ENCODE results near the gene PRICKLE1. TPM values are rescaled to one million over a fixed set of nuclear protein-coding genes. Genes with fewer than 3 reads are reported as not detected.

Gene PRICKLE1
- total RNA-seq, 2 donors from 2014 or later, result 3.6 to 4.7 TPM

DNA sequence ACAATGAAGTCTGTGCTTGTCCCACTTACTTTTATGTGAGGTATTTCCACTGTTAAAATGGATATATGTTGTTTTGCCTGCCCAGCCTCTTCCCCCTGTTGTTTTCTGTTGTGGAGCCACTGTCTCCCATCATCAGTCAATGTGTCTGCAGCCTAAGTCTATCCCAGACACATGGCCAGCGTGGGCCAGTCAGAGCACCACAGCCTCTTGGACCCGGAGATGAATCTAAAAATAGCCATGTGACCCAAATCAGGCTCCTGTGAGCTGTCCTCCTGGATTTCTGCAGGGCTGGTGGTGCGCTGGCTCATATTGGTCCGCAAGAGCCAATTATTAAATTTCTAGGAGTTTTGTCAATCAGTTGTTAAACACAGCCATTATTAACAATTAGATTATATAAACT lies 44.0 kb upstream of the PRICKLE1 start:
- Histone ChIP-seq H3K4me3 (no peak overlapping the region), H3K9me3 (no peaks in the 10 kb centered on the region), H3K36me3 (replicated peaks in 1 of 2; ENCODE audit: insufficient read depth in 1 of 2, low read depth in 2 of 2) (no peaks in the 10 kb centered on the region), H3K27ac (no peak overlapping the region), H3K27me3 (no peaks in the 10 kb centered on the region), H3K4me1 (no peaks in the 10 kb centered on the region)
- TF ChIP-seq, protein P1, sequence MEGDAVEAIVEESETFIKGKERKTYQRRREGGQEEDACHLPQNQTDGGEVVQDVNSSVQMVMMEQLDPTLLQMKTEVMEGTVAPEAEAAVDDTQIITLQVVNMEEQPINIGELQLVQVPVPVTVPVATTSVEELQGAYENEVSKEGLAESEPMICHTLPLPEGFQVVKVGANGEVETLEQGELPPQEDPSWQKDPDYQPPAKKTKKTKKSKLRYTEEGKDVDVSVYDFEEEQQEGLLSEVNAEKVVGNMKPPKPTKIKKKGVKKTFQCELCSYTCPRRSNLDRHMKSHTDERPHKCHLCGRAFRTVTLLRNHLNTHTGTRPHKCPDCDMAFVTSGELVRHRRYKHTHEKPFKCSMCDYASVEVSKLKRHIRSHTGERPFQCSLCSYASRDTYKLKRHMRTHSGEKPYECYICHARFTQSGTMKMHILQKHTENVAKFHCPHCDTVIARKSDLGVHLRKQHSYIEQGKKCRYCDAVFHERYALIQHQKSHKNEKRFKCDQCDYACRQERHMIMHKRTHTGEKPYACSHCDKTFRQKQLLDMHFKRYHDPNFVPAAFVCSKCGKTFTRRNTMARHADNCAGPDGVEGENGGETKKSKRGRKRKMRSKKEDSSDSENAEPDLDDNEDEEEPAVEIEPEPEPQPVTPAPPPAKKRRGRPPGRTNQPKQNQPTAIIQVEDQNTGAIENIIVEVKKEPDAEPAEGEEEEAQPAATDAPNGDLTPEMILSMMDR (IDR thresholded peaks at IDR 0.05), result no peak
- TF ChIP-seq POLR2A (IDR thresholded peaks at IDR 0.05), result no peak
- DNase-seq (no peak), ATAC-seq (no peak)
- intact Hi-C loops (cut with DNase I), result no loop called here
- WGBS, 2 donors, result 69 to 76% methylated on average over 4 of the region's 4 CpGs

DNA sequence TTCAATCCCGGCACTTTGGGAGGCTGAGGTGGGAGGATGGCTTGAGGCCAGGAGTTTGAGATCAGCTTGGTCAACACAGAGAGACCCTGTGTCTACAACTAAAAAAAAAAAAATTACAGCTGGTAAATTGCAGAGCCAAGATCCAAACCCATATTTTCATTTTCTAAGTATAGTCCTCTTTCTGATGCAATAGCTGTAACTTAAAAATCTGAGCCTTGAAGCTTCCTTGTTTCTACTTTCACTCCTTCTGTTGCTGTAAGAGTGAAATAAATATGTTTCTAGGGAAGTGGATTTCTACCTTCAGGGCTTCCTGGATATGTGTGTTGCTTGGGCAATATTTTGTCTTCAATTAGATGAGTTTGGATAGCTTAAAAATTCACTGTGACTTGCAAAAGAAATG lies 42.0 kb upstream of the PRICKLE1 start:
- H3K36me3 ChIP-seq (replicated peaks in 1 of 2; ENCODE audit: insufficient read depth in 1 of 2, low read depth in 2 of 2), result no peaks in the 10 kb centered on the region
- intact Hi-C loops (cut with DNase I), result no loop called here
- WGBS, 2 donors, result 75 to 93% methylated on average over 1 of the region's 1 CpG
- H3K4me3 ChIP-seq, result no peak overlapping the region
- no peaks in the 10 kb centered on the region for H3K27me3 ChIP-seq
- no peak for ATAC-seq
- no peak overlapping the region for H3K27ac ChIP-seq
- no peak for DNase-seq
- H3K4me1 ChIP-seq, result no peaks in the 10 kb centered on the region
- no peaks in the 10 kb centered on the region for H3K9me3 ChIP-seq
- TF ChIP-seq, protein P1 (IDR thresholded peaks at IDR 0.05), result no peak
- no peak for TF ChIP-seq POLR2A (IDR thresholded peaks at IDR 0.05)

DNA sequence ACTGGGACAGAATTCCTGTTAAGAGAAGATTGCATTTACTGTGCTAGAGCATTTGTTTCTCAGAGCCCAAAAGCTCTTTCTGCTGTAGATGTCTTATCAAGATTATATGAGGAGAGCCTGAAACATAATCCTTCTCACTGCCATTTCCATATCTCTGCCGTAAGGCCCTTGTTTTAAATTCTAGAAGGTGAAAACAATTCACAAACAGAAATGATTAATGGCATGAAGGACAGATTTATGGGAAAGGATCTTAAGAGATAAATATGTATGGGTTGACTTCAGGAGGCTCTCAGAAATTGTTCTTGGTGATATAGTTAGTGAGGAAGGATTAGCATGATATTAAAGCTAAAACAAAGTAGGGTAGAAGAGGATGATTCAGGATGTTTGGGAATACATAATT lies 40.8 kb upstream of the PRICKLE1 start:
- WGBS, 2 donors, result 53 to 71% methylated on average over 1 of the region's 1 CpG

DNA sequence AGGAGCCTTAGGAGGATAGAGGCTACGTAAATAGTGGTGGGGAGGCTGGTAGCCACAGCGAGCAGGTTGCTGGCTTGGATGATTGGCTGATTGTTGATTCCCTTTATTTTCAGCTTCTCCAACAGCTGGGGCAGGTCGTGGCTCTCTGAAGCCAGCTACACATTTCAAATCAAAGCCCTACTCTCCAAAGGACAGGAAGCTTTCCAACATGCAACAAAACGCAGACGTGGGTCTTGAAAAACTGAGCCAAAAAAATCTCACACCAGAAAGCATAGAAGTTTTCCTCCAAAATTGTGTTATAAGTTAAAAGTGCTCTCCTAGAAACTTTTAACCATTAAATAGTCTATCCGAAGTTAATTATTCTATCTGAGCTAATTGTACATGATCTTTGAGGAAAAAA lies 37.6 kb upstream of the PRICKLE1 start:
- Histone ChIP-seq H3K27me3 (no peaks in the 10 kb centered on the region), H3K9me3 (no peaks in the 10 kb centered on the region), H3K36me3 (replicated peaks in 1 of 2; ENCODE audit: insufficient read depth in 1 of 2, low read depth in 2 of 2) (no peaks in the 10 kb centered on the region), H3K4me1 (no peaks in the 10 kb centered on the region), H3K27ac (no peak overlapping the region), H3K4me3 (no peak overlapping the region)
- ATAC-seq (no peak), DNase-seq (no peak)
- no peak for TF ChIP-seq POLR2A (IDR thresholded peaks at IDR 0.05)
- TF ChIP-seq, protein P1 (IDR thresholded peaks at IDR 0.05), result no peak
- 54 to 61% methylated on average over 6 of the region's 6 CpGs for WGBS, 2 donors
- intact Hi-C loops (cut with DNase I), result no loop called here

More for the DNA sequence above, 40.8 kb upstream of the PRICKLE1 start:
- H3K9me3 ChIP-seq, result no peaks in the 10 kb centered on the region
- no peaks in the 10 kb centered on the region for H3K27me3 ChIP-seq
- H3K27ac ChIP-seq, result no peak overlapping the region
- no peak overlapping the region for H3K4me3 ChIP-seq
- no peaks in the 10 kb centered on the region for H3K4me1 ChIP-seq
- TF ChIP-seq, protein P1 (IDR thresholded peaks at IDR 0.05), result no peak
- no peak for TF ChIP-seq POLR2A (IDR thresholded peaks at IDR 0.05)
- DNase-seq, result no peak
- H3K36me3 ChIP-seq (replicated peaks in 1 of 2; ENCODE audit: insufficient read depth in 1 of 2, low read depth in 2 of 2), result no peaks in the 10 kb centered on the region
- intact Hi-C loops (cut with DNase I), result no loop called here
- ATAC-seq, result no peak

DNA sequence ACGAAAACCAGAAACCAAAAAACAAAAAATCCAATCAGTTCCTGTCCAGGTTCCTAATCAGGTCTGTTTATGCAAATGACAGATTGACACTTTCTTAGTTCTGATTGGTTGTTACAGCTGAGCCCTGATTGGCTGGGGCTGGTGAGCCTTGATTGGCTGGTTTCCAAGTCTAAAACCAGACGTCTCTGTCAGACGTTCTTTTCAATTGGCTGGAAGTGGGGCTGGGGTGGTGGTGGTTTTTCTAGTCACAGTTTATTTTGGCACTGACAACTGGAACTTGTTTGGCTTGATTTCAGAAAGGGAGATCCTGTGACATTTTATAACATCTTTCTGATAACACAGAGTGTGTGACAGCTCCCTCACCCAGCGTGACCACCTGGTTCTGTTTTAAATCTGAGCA lies 36.1 kb upstream of the PRICKLE1 start:
- no peak for DNase-seq
- 24 to 29% methylated on average over 4 of the region's 4 CpGs for WGBS, 2 donors
- no peak for TF ChIP-seq POLR2A (IDR thresholded peaks at IDR 0.05)
- TF ChIP-seq, protein P1 (IDR thresholded peaks at IDR 0.05), result no peak

More for the DNA sequence above, 36.1 kb upstream of the PRICKLE1 start:
- Histone ChIP-seq H3K27ac (no peak overlapping the region), H3K4me1 (no peaks in the 10 kb centered on the region), H3K27me3 (no peaks in the 10 kb centered on the region), H3K4me3 (no peak overlapping the region), H3K9me3 (no peaks in the 10 kb centered on the region), H3K36me3 (replicated peaks in 1 of 2; ENCODE audit: insufficient read depth in 1 of 2, low read depth in 2 of 2) (no peaks in the 10 kb centered on the region)
- intact Hi-C loops (cut with DNase I), result no loop called here
- ATAC-seq, result no peak

Measured in body of pancreas (tissue), 4 donors.